ENCODE measurements around the gene NCAPD3. TPM values are rescaled to one million over a fixed set of nuclear protein-coding genes. Genes with fewer than 3 reads are reported as not detected.
A peak's percentile ranks its signal among the peaks of the same experiment; 100 is the strongest.

Gene NCAPD3
- total RNA-seq, 6 experiments from 2014 or later = 19.6 to 31.1 (median 29.4) TPM

DNA sequence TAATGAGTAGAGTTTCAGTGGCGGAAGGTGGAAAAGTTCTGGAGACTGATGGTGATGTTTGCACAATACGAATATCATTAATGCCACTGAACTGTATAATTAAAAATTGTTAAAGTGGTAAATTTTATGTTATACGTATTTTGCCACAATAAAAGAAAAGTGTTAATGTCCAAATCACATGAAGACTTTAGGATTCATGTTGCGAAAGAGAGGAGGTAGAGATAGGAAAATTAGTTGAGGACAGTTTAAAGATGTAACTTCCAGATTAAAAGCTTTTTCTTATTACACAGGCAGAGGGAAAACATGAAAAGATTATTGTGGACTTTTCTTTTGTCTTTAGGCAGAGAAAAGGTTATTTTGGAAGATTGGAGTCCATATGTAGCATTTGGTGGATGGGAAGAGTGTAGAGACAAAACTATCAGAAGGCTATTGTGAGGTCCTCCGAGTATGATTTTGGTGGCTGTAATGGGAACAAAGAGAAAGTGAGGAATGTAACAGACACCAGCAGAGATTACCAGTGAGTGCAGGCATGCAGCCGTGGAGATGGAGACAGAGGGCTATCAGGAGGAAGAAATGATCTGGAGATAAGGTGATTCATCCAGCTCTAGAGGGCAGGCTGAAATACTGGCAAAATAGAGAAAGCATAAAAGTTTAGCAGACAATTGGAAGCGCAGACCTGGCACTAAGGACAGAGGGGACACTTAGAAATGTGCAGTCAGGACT is 13.2 kb upstream of the NCAPD3 start:
- TF ChIP-seq, protein P1, sequence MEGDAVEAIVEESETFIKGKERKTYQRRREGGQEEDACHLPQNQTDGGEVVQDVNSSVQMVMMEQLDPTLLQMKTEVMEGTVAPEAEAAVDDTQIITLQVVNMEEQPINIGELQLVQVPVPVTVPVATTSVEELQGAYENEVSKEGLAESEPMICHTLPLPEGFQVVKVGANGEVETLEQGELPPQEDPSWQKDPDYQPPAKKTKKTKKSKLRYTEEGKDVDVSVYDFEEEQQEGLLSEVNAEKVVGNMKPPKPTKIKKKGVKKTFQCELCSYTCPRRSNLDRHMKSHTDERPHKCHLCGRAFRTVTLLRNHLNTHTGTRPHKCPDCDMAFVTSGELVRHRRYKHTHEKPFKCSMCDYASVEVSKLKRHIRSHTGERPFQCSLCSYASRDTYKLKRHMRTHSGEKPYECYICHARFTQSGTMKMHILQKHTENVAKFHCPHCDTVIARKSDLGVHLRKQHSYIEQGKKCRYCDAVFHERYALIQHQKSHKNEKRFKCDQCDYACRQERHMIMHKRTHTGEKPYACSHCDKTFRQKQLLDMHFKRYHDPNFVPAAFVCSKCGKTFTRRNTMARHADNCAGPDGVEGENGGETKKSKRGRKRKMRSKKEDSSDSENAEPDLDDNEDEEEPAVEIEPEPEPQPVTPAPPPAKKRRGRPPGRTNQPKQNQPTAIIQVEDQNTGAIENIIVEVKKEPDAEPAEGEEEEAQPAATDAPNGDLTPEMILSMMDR (IDR thresholded peaks at IDR 0.05) = no peak
- Mint-ChIP-seq H3K9me3 (no peaks in the 10 kb centered on the region), H3K27ac (no peak overlapping the region; the same call in 1 of the 2 replicates), H3K4me3 (peak overlapping the region; percentile 4; the same call in 1 of the 2 replicates), H3K36me3 (ENCODE audit: low read depth) (peaks cover 17% of the 10 kb centered on the region), H3K4me1 (ENCODE audit: low read depth) (peaks cover 18% of the 10 kb centered on the region), H3K27me3 (ENCODE audit: insufficient read depth) (no peaks in the 10 kb centered on the region)
- DNase-seq = peak; percentile 55

DNA sequence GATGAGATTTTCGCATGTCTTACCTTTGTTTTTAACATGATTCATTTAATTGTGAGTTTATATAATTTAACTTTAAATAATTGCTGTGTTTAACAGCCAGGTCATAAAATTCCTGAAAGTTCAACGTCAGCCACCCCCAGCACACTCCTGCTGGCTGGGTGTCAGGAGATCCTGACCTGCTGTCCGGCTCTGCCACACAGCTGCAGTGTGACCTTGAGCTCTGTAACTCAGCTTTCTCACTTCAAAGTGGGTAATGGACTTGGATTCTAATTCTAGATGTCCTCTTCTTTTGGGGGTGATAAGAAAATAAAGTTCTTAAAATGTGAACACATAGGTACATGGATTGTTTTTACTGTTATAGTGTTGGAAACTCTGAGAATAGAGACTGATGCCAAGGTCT is 11.6 kb upstream of the NCAPD3 start:
- DNase-seq = no peak
- Mint-ChIP-seq H3K9me3 (no peaks in the 10 kb centered on the region), H3K27me3 (ENCODE audit: insufficient read depth) (no peaks in the 10 kb centered on the region), H3K27ac (no peak overlapping the region), H3K36me3 (ENCODE audit: low read depth) (peaks cover 17% of the 10 kb centered on the region), H3K4me1 (ENCODE audit: low read depth) (peaks cover 23% of the 10 kb centered on the region), H3K4me3 (no peak overlapping the region)
- TF ChIP-seq, protein P1 (IDR thresholded peaks at IDR 0.05) = no peak

DNA sequence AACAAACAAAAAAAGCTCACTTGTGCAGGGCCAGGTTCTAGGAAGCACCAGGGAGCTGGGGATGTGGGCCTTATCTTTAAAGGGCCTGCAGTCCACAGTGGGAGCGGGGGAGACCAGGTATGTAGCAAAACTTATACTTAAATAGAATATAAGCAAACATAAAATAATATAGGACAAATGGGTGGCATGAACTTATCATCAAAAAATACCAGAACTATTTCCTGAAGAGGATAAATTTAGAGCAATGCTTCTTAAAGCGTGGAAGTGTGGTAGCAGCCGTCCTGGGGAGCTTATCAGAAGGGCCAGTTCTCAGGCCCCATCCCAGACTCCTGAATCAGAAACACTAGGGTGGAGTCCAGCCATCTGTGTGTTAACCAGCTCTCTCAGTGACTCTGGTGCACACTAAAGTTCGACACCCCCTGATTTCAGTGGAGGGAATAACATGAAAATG is 10.0 kb upstream of the NCAPD3 start:
- no peak overlapping the region for H3K4me3 Mint-ChIP-seq
- H3K27ac Mint-ChIP-seq = no peak overlapping the region
- no peaks in the 10 kb centered on the region for H3K9me3 Mint-ChIP-seq
- peaks cover 39% of the 10 kb centered on the region for H3K4me1 Mint-ChIP-seq (ENCODE audit: low read depth)
- no peak for DNase-seq
- no peaks in the 10 kb centered on the region for H3K27me3 Mint-ChIP-seq (ENCODE audit: insufficient read depth)
- TF ChIP-seq, protein P1 (IDR thresholded peaks at IDR 0.05) = no peak
- peaks cover 18% of the 10 kb centered on the region for H3K36me3 Mint-ChIP-seq (ENCODE audit: low read depth)

DNA sequence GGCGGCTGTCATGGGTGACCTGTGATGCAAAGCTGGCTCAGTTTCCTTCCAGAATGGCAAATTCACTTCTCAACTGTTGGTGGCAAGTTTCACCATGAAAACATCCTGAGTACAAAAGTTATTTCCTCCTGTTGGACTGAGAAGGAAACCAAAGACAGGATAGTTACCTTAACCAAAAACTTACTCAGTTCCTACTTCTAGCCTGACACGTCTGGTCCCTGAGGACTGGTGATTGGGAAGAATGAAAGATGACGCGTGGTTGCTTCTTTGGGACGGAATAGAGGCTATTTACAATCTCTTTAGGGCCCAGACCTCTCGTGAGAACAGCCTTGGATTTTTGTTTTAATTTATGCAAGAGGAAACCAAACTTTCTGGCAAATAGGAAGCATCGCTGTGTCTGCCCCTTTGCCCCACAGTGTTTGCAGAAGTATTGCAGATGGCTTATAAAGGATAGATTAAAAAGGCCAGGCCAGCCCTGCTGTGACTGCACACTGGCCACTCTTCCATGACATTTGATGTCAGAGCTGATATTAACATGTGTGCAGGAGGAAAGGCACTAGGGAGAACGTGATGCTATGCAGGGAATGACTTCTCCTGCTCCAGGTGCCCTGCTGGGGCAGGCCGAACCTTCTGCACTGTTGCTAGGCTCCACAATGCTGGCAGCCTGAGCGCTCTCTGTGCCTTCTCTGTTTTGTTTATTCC is 8.3 kb upstream of the NCAPD3 start:
- TF ChIP-seq, protein P1 (IDR thresholded peaks at IDR 0.05) = no peak
- H3K27ac Mint-ChIP-seq = peak overlapping the region; percentile 19; the same call in 1 of the 2 replicates
- H3K4me1 Mint-ChIP-seq (ENCODE audit: low read depth) = peaks cover 50% of the 10 kb centered on the region
- no peaks in the 10 kb centered on the region for H3K27me3 Mint-ChIP-seq (ENCODE audit: insufficient read depth)
- no peak overlapping the region for H3K4me3 Mint-ChIP-seq
- no peaks in the 10 kb centered on the region for H3K9me3 Mint-ChIP-seq
- peaks cover 14% of the 10 kb centered on the region for H3K36me3 Mint-ChIP-seq (ENCODE audit: low read depth)
- DNase-seq = no peak

DNA sequence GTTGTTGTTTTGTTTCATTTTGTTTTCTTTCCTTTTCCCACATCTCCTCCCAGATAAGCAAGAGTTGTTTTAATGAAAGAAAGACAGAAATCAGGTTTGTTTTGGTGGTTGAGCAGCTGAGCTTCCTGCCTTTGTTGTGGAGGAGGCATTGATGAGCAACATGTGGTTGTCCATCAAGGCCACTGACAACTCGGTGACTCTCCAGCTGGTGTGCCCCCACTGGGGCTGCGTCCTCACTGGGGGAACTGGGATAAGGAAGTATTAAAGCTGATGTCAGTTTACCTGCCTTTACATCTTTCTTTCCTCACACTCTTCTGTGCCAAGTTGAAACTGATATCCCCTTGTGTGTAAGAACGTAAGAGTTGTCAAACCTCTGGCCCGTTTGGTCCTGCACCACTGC is 6.6 kb upstream of the NCAPD3 start:
- H3K27me3 Mint-ChIP-seq (ENCODE audit: insufficient read depth) = no peaks in the 10 kb centered on the region
- TF ChIP-seq, protein P1 (IDR thresholded peaks at IDR 0.05) = no peak
- H3K9me3 Mint-ChIP-seq = no peaks in the 10 kb centered on the region
- H3K4me1 Mint-ChIP-seq (ENCODE audit: low read depth) = peaks cover 59% of the 10 kb centered on the region
- peaks cover 14% of the 10 kb centered on the region for H3K36me3 Mint-ChIP-seq (ENCODE audit: low read depth)
- H3K4me3 Mint-ChIP-seq = no peak overlapping the region
- DNase-seq = no peak
- no peak overlapping the region for H3K27ac Mint-ChIP-seq
